ENCODE data around the gene RER1.

- TF ChIP-seq, protein P1, sequence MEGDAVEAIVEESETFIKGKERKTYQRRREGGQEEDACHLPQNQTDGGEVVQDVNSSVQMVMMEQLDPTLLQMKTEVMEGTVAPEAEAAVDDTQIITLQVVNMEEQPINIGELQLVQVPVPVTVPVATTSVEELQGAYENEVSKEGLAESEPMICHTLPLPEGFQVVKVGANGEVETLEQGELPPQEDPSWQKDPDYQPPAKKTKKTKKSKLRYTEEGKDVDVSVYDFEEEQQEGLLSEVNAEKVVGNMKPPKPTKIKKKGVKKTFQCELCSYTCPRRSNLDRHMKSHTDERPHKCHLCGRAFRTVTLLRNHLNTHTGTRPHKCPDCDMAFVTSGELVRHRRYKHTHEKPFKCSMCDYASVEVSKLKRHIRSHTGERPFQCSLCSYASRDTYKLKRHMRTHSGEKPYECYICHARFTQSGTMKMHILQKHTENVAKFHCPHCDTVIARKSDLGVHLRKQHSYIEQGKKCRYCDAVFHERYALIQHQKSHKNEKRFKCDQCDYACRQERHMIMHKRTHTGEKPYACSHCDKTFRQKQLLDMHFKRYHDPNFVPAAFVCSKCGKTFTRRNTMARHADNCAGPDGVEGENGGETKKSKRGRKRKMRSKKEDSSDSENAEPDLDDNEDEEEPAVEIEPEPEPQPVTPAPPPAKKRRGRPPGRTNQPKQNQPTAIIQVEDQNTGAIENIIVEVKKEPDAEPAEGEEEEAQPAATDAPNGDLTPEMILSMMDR (IDR thresholded peaks at IDR 0.05; ENCODE audit: insufficient read depth, low read depth, low read length), result no peak
- no peak for TF ChIP-seq EZH2 (IDR thresholded peaks at IDR 0.05; ENCODE audit: insufficient read depth, low read length)
Observed at GRCh38 chr1:2430592-2430973, 38.9 kb downstream of the RER1 start.
